HG03457 (cell line): Measurements from ENCODE around the gene EML4.

Experiments used
- ATAC-seq: cut with Tn5 transposase; IDR thresholded peaks from one replicate; pipeline ENCODE4 v1.9.1; 2021; ENCODE audit warnings: moderate number of reproducible peaks; ENCODE audit not compliant: unreplicated experiment

EML4 gene

DNA sequence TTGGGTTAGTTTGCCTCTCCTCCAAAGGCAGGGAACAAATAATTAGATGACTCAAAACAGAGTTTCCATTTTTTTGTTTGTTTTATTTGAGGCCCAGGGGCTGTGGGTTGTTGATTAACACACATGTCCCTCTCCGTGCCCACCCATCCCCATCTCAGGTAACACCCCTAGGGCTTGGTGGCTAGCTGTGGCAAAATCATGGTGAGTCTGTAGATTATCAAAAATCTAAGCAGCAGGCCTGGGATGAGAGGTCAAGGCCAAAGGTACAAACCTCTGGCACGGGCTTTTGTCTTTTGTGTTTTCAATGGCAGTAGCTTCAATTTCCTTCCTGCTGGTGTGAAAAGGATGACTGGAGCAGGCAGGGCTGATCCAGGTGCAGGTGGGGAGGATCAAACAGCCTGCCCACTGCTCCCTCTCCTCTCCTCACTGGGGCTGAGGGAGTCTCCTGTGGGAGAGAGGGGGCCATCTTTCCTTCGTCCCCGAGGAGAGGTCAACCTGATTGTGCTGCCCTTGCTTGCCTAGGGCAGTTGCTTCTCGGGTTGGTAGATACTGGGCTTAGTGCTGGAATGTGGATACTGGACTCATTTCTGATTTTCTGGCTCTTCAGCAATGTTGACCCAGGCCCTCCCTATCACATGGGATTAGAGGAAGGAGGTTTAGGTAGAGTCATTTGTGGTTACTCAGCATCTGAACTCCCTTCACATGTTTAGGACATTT, 31.9 kb upstream of the EML4 start:
- no peak for ATAC-seq

DNA sequence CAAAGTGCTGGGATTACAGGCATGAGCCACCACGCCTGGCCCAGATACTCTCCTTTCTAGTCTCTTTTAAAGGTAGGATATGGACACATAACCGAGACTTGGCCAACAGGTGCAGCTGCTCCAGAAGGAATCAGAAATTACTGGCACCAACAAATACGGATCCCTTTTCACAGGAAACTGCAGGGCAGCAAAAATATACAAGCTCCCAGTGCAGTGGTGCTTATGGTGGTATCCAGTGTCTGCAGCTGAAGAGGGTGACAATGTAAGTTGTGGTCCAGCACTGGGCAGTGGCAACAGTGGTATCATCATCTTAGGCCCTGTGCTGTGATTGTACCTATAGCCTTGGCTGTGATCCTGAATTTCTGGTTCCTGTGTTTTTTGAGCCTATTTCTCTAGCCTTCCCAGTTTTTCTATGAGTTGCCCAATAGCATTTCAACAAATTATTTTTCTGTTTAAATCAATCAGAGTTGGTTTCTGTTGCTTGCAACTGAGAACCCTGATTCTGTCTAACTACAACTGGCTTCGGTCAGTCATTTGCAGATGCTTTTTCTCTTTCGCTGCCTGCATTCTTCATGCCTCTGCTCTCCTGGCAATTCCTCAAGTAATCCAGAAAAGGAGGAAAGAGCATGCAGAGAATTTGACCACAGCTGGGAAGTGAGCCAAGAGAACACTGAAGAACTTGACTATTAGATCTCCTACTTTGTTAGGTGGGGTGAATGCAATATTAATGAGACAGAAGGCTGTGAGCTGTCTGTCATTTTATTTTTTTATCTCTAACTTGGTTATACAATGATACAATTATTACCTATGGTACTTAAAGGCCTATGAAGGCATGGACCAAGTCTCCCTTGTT, 30.8 kb upstream of the EML4 start:
- no peak for ATAC-seq

DNA sequence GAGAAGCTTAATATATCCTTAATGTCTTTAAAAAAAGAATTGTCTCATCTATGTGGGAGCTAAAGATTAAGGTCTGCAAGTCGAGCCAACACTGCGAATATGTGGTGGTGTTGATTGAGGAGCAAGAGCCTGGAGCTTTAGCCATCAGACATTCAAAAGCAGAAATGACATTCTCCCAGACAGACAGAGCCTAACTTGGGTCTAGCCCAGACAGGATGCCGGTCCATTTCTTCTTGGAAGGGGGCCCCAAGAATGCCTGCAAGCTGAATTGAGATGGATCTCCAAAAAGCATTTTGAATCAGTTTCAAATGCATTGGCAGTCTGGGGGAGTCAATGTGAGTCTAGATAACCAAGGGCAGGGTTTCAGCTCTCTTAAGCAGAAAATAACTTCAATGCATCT, 30.1 kb upstream of the EML4 start:
- ATAC-seq = no peak

DNA sequence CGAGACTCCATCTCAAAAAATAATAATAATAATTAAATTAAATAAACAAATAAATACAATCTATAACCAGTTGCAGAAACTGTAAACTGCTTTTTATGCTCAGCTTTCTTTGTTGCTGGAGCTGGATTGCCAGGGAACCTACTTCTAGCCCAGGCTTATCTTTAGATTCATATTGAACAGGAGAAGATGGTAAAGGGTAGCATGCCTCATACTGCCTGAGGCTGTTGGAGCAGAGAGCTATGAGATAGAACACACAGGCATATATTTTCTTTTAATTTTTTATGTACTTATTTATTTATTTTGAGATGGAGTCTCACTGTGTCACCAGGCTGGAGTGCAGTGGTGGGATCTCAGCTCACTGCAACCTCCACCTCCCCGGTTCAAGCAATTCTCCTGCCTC, 28.7 kb upstream of the EML4 start:
- no peak for ATAC-seq

DNA sequence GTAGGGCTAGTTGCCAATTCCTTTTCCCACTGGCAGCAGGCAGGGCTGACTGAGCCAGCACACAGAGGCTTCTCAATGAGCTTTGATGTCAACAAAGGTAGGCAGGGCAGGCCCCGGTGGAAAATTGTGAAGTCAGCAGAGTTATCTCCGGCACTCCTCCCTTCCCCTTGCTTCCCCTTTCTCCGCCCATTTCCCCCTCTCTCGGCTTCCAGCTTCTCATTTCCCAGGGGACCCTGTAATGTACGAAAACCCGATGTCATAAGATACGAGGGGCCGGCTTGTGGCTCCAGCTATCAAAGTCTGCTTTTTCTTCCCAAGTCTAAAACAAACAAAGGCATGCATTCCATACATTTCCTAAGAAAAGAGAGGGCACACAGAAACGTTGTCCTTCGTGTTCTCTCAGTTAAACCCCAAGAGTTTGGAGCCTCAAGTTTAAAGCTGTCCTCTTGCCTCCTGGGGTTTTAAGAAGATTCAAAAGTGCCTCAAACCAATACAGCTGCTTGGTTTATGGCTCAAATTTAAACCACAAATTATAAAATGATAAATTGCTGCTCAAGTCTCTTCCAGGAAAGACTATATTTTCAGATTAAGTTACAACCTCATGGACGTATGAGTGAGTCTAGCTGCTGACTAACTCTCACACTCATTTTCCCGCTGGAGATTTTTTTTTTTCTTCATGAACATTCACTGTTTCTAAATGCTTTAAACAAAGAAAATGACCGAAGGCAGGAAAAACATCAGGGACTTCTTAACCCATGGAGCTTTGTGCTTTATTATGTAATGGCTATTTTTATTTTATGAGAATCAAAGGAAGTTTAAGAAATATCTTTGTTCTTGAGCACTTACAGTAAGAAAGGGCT, 27.2 kb upstream of the EML4 start:
- ATAC-seq = no peak

DNA sequence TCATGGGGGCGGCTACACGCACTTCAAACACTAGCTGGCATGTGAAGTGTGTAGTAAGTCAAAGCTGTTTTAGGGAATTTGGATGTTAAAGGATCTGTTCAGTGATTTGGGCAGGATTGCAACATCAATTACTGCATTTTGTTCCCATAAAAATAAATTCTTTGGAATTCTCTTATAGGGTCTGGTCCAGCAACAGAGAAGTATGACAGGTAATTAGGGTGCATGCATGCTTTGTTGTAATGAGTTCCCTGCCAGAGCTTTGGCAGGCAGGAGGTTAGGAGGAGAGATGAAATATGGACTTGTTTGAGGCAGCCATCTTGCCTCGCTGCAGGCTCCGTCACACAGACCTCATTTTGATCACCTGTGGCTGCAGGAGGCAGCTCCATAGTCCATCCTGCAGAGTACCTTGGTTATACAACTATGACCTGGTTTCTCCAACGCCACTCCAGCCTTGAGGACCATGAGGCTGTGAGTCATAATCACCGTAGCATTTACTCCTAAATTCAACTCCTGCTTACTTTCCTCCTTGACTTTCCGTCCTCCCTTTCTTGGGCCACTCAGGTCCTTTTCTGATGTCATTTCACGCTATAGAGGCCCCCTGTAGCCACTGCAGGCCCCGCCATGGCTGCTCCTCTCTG, 26.5 kb upstream of the EML4 start:
- no peak for ATAC-seq

DNA sequence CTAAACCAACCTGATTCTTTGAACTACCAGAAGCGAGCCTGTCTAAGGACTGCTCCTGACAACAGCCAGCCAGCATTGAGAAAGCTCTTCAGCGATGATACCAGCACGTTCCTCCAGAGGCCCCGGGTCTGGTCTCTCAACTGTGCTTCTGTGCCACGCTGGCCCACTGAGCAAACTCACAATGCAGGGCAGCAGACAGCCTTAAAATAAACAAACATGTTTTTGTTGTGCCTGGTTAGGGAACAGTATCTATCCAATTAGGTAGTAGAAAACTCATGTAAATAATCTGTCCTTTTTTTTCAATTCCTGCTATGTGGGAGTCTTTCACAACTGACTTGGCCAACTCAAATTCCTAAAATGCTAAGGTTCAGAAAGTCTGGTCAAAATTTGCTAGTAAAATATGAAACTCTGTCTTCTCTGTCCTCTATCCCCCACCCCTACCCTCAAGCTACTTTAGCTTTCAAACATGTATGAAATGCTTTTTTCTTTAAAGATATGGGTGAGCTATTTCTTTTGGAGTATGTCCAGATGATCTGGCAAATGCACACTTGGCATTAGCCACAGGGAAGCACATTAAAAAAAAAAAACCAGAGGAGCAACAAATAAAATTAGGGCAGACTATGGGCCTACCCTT, 21.4 kb upstream of the EML4 start:
- ATAC-seq = no peak

DNA sequence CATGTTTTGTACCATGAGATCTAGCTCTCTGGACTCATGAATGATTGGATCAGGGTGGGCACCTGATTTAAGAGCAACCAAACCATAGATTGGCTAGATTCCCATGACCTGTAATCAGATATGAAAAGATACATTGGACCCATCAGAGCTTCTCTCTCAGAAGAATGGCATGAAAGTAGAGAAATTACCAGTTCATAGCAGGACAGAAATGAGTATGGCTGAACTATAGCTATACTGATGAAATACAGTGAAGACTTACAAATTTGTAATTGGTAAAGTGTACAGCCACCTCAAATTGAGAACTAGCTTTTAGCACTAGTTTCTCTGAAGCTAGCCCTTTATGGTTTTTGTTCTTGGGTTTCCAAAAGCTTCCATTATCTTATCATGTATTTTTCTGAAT, 19.0 kb upstream of the EML4 start:
- ATAC-seq = no peak

DNA sequence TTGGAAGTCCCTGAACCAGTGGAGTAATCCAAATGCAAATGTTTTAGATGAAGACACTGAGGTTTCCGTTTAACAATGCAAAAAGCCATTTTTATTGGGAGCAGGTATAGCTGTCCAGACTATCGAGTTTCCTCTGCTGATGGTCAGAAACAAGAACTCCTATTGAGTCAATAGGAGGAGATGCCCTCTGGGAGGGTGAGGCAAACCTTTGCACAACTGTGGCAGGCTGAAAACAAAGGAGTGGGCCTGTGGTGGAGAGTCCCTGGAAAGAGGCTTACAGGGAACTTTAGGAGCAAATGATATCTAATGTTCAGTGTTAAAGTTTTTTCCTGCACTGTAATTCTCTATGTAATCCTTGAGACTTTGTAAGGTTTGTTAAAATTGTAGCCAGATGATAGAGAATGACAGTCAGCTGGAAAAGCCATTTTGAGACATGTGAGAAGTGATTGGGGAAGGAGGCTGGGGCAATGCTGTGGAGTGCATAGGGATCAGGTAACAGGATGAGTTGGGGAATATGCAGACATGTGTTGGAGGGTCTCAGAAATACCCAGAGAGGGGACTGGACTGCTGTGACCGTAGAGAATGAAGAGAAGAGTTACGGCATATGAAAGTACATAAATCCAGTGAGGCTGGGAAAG, 15.1 kb upstream of the EML4 start:
- no peak for ATAC-seq

DNA sequence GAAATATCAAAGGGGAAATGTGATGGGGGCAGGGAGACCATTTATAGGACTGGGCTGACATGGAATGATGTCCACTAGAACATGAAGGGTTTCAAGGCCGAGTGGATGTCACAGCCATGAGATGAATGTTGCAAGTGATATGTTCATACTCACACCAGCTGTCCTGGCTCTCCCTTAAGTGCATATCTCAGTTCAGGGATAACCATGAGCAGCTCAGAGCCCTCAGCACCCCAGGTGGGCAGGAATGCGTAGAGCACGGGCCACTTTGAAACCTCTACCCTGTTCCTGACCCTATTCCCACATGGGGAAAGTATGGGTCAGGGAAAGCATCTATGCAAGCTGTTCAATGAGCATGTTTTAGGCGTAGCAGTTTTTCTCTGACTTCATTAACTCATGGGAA, 12.4 kb upstream of the EML4 start:
- no peak for ATAC-seq

DNA sequence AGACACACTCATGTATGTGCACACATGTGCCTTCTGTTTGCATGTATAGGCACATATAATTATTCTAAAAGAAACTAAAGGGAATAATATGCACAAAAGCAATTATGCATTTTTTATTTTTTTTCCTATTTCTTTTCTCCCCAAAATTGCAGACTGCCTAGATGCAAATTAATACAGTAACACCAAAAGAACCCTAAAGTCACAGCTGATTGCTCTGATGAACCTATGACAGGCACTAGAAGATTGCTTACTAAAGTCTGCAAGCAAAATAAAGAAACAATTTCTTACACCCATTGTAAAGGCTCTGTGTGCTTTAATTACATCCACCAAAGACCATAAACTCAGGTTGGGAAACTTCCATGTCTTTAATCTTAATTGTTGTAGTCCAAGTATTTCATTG, 7.7 kb upstream of the EML4 start:
- no peak for ATAC-seq

DNA sequence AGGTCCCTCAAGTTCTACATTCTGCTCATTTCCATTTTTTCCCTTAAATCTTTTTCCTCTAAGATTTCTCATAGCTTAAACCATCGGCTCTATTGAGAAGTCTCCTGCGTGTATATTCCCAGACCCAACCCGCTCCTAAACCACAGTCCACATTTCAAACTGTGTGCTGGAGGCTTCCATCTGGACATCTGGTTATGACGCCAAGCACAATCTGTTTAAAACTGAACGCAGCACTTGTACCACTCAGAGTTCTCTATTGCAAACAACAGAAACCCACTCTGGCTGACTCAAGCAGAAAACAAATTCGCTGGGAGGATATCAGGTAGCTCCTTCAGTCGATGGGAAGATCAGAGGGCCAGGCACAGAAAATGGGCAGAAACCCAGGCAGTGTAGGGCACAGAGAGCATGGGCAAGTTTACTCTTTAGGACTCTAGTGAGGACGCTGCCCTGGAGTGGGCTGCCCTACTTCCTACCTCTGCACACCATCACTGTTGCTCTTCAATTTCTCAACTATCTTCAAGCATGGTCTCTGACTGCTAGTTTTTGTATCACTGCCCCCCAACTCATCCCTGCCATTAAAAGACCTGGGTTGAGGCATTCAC, 5.6 kb upstream of the EML4 start:
- ATAC-seq = no peak

DNA sequence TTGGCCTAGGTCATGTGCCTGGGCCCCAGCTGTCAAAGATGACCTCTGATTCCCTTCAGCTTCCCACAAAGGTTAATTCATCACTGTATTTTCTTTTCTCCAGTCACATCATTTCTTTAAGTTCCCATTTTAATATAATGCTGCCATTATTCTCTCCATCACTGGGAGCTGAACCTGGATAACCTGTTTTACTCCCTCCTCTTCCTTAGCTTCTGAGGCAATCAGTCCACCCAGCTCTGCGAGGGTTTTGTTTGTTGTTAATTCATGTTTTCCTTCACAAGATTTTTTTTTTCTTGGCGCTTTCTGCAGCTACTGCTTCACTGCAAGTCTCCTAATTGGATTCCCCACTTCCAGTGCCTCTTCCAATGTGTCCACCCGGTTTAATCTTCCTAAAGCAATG, 5.1 kb upstream of the EML4 start:
- no peak for ATAC-seq

DNA sequence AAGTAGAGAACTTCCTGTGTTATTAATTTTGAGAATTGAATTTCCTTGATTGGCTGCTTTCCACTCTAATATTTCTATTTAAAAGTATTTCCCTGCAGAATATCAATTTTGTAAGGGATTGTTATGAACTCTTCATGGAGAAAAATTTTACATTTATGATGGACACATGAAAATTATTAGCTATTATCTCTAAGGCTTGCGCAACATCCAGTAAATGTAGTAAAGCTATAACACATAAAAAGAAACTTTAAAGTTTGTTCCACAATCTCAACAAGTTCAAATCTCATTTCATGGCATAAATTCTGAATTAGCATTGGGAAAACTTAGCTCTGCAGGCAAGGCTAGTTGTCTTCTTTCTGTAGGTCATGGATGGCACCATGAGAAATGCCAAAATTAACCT, 4.2 kb upstream of the EML4 start:
- ATAC-seq = no peak

DNA sequence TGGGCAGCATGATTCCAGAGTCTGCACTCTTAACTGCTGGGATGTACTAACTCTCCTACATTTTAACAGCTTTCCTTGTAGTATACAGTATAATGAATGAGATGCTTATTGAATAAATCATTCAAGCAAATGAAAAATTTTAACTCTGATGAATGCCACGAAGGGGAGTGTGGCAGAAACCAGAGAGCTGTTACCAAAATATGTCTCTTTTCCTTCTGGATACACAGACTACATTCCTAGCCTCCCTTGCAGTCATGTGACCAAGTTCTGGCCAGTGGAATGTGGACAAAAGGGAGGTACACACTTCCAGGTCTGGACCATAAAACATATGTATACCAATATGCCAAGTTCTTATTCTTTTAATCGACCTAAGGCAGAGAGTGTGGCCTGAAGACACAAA, 1.7 kb upstream of the EML4 start:
- no peak for ATAC-seq

DNA sequence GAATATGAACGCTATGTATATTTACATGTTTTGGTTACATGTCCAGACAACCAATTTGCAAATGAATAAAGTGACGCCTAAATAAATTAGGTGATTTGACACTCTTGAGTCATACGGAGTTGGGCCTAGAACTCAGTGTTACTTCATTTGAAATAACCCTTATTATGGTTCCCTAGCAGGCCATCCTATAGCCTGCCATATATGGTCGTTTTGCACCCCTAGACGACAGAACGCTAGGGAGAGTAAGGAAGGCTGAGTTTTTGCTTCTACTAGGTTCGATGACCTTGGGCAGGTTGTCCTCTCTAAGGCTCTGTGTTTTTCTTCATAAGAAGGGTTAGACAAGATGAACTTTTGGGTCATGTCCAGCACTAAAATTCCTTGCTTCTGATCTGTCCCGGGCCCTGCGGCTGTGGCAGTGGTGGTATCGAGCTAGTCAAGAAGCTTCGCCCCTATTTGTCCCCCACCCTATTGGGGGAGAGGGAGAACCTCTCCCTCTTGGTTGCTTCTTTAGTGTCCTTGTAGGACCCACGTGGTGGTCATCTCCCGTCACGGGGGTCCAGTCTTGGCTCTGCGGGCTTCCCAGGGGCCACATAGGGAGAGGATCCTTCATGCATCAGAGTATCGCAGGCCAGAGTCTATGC, 574 bp upstream of the EML4 start:
- no peak for ATAC-seq

DNA sequence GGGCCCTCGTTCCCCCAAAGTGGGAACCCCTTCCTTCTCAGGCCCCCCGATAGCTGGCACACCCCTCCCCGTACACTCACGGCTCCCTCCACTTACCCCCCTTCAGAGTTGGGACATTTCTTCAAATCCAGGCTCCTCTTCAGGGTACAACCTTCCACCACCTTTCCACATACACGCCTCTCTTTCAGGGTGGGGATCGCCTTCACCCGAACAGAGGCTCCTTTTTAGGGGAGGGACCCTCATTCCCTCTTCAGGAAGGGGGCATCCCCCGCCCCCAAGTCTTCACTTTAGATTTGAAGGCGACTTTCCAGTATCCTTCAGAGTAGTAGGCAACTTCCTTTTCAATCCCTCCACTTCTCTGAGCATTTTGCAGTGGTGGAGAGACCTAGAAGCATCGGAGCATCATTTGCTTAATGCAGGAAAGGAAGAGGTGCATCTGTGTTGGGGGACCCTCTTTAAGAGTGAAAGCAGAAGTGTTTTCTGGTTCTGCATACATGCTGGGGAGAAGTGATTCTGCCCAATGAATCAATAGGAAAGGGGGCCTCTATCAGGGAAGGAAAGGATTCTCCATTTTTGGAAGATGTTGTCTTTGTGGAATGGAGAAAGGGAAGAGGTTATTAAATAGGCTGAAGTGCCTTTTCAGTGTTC, 845 bp downstream of the EML4 start:
- ATAC-seq = no peak

DNA sequence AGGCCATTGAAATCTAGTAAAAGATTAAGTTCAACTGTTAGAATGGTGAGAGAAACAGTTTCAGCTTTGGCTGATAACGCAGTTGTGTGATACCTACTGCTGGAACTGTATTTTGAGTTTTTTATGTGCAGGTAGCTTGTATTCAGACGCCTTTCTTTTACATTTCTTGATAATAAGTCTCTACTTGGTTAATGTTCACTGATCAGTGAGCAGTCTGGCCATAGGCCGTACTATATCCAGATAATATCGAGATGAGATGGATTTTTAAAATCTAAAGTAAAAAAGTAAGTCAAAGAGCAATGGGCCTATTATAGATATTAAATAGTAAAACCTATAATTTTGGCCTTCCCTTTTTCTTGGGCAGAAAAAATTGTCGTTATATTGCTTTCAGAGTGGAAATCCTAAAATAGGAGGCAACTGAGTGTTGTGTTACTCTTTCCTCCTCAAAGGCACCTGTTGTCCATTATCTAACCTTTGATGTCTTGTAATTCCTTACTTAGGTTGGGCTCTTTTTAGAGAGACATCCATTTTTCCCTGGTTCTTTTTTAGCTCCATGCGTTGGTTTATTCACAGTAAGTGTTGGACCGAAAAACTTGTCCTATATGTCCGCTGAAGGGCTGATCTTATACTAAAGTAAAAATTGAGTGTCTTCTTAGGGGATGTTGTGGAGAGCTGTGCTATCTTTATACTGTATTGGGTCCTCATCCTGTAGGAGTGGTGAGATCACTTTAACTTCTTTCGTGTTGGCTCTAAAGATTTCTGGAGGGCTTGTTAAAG, 1.7 kb downstream of the EML4 start:
- no peak for ATAC-seq
